NCI-H526 treated with DMSO at 0.1 percent for 48 hours (cell line): ENCODE data around the gene CTSG.
"Not testable (repeated sequence)": the region's sequence is repeated elsewhere in the genome, so short reads cannot be mapped to it uniquely, and the experiment has no call there.

ENCODE experiments used
- DNase-seq: peaks from one replicate; lab custom pipeline; 2025; lab: John Stamatoyannopoulos, UW

Gene CTSG

GRCh38 chr14:24542346-24542936 is 33.6 kb downstream of the CTSG start:
- no peak for DNase-seq

- no peak for DNase-seq
Observed at GRCh38 chr14:24535737-24536136, 40.3 kb downstream of the CTSG start.

- no peak for DNase-seq
Observed at GRCh38 chr14:24534286-24534685, 41.8 kb downstream of the CTSG start.

GRCh38 chr14:24525877-24526620 is 50.0 kb downstream of the CTSG start:
- DNase-seq: not testable (repeated sequence)
